SJSA1 (cell line): ENCODE data around the gene MSN. TPM values are rescaled to one million over a fixed set of nuclear protein-coding genes. Genes with fewer than 3 reads are reported as not detected.

Experiments used
- DNase-seq, 2 experiments: peaks; one replicate each; pipeline ENCODE4 v3.0.0-alpha.2; 2015 to 2020; ENCODE audit warnings: low spot score in 2 of 2, low read depth in 1 of 2
- H3K27ac ChIP-seq: fragments of 250-450 bp; sonication (Bioruptor Pico); 2 replicates; pipeline ENCODE4 v1.5.1; 2020; ENCODE audit warnings: mild to moderate bottlenecking, moderate library complexity
- H3K27me3 ChIP-seq: fragments of 250-450 bp; sonication (Bioruptor Pico); replicated peaks from 2 replicates; pipeline ENCODE4 v1.5.1; 2020; ENCODE audit warnings: mild to moderate bottlenecking, moderate library complexity
- H3K36me3 ChIP-seq: fragments of 250-450 bp; sonication (Bioruptor Pico); 2 replicates; pipeline ENCODE4 v1.5.1; 2020; ENCODE audit warnings: mild to moderate bottlenecking
- H3K4me1 ChIP-seq: fragments of 250-450 bp; sonication (Bioruptor Pico); replicated peaks from 2 replicates; pipeline ENCODE4 v1.6.1; 2021; ENCODE audit warnings: mild to moderate bottlenecking
- H3K4me3 ChIP-seq: fragments of 250-450 bp; sonication (Bioruptor Pico); 2 replicates; pipeline ENCODE4 v1.5.1; 2020; ENCODE audit warnings: mild to moderate bottlenecking
- H3K9me3 ChIP-seq: fragments of 250-450 bp; sonication (Bioruptor Pico); replicated peaks from 2 replicates; pipeline ENCODE4 v1.5.1; 2020; ENCODE audit warnings: mild to moderate bottlenecking
- total RNA-seq: library from RNA; depleted of rRNA; stranded (reverse); fragments of >200 nt; shearing (Covaris generic); gene quantifications from 2 replicates; pipeline ENCODE4 v1.2.3, GENCODE V29; 2014

Gene MSN
- total RNA-seq, 1 experiment from 2014 or later: 381 TPM

DNA sequence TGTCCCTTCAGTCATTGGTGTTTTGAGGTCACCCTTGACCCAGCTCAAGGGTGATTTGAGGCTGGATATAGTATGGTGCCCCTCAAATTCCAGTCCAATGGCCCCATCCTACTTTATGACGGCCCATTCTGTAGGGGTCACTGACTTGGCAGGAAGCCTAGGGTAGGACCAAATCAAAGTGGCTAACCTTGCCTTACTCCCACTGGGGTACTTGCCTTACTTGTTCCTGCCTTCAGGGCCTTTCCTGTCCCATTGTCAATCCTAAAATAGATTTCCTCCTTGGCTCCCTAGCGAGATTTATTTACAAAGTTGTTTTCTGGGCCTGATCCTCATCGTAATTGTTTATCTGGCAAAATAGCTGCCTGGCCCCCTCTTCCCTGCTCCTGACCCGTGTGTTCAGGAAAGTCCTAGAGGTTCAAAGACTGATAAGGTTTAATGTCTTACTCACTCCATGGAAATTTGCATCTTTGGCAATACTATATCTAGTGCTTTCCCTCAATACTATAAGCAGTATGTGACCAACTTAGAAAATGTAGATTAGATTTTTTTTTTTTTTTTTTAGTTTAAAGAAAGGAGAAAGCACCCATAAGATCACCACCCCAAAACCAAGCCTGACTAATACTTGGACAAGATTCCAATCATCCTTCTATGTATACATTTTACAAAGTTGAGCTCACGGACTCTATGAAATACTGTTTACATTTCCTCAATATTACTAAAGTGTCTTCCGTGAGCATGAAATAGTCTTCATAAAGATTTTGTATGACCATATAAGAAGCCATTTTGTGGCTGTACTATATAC is 44.8 kb downstream of the MSN start:
- no peak overlapping the region for H3K27ac ChIP-seq
- H3K9me3 ChIP-seq: no peaks in the 10 kb centered on the region
- H3K4me1 ChIP-seq: peaks cover 3% of the 10 kb centered on the region; the same call in 1 of the 2 replicates
- H3K4me3 ChIP-seq: no peak overlapping the region
- no peak for DNase-seq
- no peaks in the 10 kb centered on the region for H3K27me3 ChIP-seq
- peaks cover 12% of the 10 kb centered on the region for H3K36me3 ChIP-seq

DNA sequence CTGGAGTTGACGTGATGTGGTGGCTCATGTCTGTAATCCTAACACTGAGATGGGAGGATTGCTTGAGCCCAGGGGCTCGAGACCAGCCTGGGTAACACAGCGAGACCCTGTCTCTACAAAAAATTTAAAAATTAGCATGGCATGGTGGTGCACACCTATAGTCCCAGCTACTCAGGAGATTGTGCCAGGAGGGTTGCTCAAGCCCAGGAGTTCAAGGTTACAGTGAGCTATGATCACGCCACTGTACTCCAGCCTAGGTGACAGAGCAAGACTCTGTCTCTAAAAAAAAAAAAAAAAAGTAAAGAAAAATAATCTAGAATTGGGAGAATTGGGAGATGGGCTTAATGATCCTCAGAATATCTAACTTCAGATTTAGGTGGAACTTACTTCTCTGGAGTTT is 51.1 kb downstream of the MSN start:
- H3K9me3 ChIP-seq: no peaks in the 10 kb centered on the region
- peaks cover 45% of the 10 kb centered on the region for H3K36me3 ChIP-seq
- no peak overlapping the region for H3K27ac ChIP-seq
- H3K4me3 ChIP-seq: no peak overlapping the region
- DNase-seq: no peak
- no peaks in the 10 kb centered on the region for H3K27me3 ChIP-seq
- peaks cover 13% of the 10 kb centered on the region for H3K4me1 ChIP-seq

DNA sequence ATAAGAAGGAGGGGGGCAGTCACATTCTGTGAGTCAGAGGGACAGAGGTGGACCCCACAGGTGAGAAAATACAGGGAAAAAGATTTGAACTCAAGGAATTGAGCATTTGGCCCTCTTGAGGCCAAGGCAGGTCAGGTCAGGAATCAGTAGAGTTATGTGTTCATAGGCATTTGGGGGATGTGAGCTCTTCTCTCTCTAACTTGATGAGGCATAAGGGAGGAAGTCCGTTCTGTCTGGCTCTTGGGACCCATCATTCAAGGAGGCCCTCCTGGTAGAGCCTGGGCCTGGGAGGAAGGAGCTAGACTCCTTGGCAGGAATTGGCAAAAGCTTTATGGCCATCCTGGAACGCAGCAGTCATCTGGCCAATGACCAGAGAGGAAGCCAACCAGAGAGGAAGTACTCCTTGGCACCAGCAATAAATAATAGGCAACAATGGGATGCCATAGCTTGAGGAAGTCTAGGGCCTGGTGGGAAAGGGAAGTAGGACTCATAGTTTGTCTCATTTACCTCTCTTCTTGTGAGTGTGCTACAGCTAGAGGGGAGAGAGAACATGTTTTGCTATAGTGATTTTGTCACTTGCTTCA is 53.0 kb downstream of the MSN start:
- no peak for DNase-seq
- Histone ChIP-seq H3K27ac (no peak overlapping the region), H3K9me3 (no peaks in the 10 kb centered on the region), H3K4me1 (peaks cover 13% of the 10 kb centered on the region), H3K36me3 (peaks cover 45% of the 10 kb centered on the region), H3K4me3 (no peak overlapping the region), H3K27me3 (no peaks in the 10 kb centered on the region)

DNA sequence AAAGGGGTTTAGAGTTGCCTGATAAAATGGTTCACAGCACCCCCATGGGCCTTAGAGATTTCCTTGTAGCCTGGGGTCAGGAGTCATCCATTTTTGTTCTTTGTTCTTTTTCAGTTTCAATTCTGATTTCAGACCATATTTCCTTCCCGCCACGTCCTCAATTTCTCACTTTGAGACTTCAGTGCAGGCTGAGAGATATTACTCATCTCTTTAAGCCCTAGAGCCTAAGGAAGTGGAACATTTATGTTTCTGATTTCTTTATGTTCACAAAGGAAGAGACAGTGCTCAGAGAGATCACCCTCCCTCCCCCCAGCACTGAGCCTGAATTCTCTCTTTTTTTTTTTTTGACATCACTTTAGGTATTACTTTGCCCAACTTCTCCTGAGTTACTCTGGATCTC is 56.3 kb downstream of the MSN start:
- Histone ChIP-seq H3K9me3 (no peaks in the 10 kb centered on the region), H3K36me3 (peaks cover 35% of the 10 kb centered on the region), H3K27me3 (no peaks in the 10 kb centered on the region), H3K4me1 (peaks cover 13% of the 10 kb centered on the region), H3K27ac (no peak overlapping the region), H3K4me3 (no peak overlapping the region)
- DNase-seq: no peak

DNA sequence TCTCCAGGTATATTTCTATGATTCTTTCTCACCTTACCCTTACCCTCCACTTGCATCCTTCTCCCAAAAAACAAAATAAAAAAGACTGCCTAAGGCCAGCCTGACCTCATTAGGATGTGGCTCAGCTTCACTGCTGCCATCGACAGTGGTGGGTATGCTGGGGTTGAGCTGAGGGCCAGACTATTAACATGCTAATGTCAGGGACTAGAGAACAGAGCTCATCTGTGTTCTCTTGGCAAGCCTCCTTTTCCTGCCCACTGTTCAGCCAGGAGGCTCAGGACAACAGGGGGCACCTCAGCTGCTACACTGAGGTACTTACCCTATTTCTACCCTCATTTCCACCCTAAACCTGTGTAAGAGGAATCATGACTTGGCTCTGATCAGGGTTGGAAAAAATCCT is 59.3 kb downstream of the MSN start:
- Histone ChIP-seq H3K36me3 (peaks cover 40% of the 10 kb centered on the region), H3K27me3 (no peaks in the 10 kb centered on the region), H3K4me1 (peaks cover 11% of the 10 kb centered on the region), H3K4me3 (no peak overlapping the region), H3K9me3 (no peaks in the 10 kb centered on the region), H3K27ac (no peak overlapping the region)
- DNase-seq: no peak

DNA sequence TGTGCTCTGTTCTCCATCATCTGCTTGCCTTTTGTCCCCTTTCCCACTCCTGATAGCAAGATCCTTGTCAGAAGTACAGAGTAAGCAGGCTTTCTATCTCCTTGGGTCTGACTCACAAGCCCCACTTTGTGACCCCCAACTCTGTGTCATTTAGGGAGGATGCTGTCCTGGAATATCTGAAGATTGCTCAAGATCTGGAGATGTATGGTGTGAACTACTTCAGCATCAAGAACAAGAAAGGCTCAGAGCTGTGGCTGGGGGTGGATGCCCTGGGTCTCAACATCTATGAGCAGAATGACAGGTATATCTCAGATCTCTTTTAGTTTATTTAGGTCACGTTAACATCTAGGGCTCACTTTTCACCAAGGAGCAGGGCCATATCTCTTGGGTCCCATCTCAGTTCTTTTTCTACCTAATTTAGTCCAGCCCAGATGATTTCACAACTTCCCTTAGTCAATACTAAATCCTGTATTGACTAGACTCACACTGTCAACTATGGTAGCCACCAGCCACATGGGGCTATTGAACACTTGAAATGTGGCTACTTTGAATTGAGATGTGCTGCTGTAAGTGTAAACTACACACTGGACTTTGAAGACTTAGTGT is 64.3 kb downstream of the MSN start:
- H3K9me3 ChIP-seq: no peaks in the 10 kb centered on the region
- H3K27ac ChIP-seq: no peak overlapping the region
- no peaks in the 10 kb centered on the region for H3K27me3 ChIP-seq
- no peaks in the 10 kb centered on the region for H3K4me1 ChIP-seq
- peaks cover 74% of the 10 kb centered on the region for H3K36me3 ChIP-seq
- no peak for DNase-seq
- H3K4me3 ChIP-seq: no peak overlapping the region

DNA sequence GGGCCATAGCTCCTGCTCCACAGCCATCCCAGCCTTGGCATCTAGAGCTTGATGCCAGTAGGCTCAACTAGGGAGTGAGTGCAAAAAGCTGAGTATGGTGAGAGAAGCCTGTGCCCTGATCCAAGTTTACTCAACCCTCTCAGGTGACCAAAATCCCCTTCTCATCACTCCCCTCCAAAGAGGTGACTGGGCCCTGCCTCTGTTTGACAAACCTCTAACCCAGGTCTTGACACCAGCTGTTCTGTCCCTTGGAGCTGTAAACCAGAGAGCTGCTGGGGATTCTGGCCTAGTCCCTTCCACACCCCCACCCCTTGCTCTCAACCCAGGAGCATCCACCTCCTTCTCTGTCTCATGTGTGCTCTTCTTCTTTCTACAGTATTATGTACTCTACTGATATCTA is 73.5 kb downstream of the MSN start:
- H3K36me3 ChIP-seq: peaks cover 36% of the 10 kb centered on the region
- H3K27me3 ChIP-seq: no peaks in the 10 kb centered on the region
- DNase-seq: no peak
- no peaks in the 10 kb centered on the region for H3K9me3 ChIP-seq
- no peak overlapping the region for H3K4me3 ChIP-seq
- no peak overlapping the region for H3K27ac ChIP-seq
- H3K4me1 ChIP-seq: no peaks in the 10 kb centered on the region

DNA sequence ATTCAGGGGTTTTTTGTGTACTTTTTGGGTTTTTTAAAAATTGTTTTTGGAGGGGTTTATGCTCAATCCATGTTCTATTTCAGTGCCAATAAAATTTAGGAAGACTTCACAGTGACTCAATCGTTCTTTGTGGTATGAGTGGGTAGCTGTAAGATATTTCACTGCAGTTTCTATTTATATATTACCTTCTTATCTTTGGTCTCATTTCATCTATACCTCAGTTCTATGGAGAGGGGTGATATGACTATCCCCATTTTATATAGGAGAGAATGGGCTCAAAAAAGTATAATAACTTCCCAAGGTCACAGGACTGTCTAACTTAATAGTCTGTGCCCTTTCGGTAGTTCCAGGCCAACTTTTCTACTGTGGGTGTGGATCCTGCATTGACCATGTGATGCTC is 74.4 kb downstream of the MSN start:
- Histone ChIP-seq H3K36me3 (peaks cover 30% of the 10 kb centered on the region), H3K27ac (no peak overlapping the region), H3K4me3 (no peak overlapping the region), H3K4me1 (no peaks in the 10 kb centered on the region), H3K9me3 (no peaks in the 10 kb centered on the region), H3K27me3 (no peaks in the 10 kb centered on the region)
- DNase-seq: no peak

DNA sequence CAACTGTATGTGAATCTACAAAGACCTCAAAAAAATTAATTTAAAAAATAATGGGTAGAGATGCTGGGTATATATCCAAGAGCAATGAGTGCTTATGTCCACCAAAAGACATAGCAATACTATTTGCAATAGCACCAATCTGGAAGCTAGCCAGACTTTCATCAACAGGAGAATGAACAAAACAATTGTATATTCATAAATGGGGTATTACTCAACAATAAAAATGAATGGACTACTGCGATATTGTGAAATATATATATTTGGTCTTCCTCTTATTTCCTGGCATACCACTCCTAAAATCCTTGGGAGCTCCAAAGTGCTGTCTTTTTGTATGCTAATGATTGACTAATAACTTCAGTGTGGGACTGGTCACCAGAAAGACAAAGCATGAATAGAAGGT is 77.5 kb downstream of the MSN start:
- DNase-seq: no peak
- H3K4me3 ChIP-seq: no peak overlapping the region
- H3K9me3 ChIP-seq: no peaks in the 10 kb centered on the region
- no peak overlapping the region for H3K27ac ChIP-seq
- H3K4me1 ChIP-seq: no peaks in the 10 kb centered on the region
- H3K27me3 ChIP-seq: no peaks in the 10 kb centered on the region
- peaks cover 6% of the 10 kb centered on the region for H3K36me3 ChIP-seq

DNA sequence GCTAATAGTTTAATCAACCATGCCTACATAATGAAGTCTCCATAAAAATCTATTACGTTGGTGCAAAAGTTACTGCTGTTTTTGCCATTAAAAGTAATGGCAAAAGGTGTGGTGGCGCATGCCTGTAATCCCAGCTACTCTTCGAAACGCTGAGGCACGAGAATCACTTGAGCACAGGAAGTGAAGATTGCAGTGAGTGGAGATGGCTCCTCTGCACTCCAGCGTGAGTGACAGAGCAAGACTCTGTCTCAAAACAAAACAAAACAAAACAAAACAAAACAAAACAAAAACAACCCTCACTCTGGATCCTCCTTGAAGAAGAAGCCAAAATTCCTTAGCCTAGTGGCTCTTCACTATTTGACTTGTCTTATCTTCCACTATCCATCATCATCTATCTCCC is 78.0 kb downstream of the MSN start:
- no peak overlapping the region for H3K4me3 ChIP-seq
- H3K9me3 ChIP-seq: no peaks in the 10 kb centered on the region
- no peak for DNase-seq
- H3K36me3 ChIP-seq: peaks cover 6% of the 10 kb centered on the region
- H3K27ac ChIP-seq: no peak overlapping the region
- no peaks in the 10 kb centered on the region for H3K4me1 ChIP-seq
- no peaks in the 10 kb centered on the region for H3K27me3 ChIP-seq

DNA sequence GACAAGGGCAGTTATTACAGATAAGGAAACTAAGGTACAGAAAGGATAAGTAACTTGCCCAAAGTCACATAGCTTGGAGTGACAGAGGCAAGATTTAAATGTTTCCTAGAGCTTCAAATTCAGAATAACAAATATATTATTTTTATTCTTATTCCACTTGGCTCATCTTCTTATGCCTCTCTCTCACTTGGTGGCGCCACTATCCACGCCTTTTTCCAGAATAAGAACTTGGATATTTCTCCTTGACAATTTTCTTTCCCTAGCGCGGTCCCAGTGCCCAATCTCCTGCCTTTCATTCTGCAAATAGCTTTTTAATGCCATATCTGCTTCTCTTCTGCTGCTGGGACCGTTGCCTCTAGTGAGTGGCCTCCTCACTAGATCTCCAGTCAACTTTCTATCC is 78.5 kb downstream of the MSN start:
- no peaks in the 10 kb centered on the region for H3K9me3 ChIP-seq
- no peak for DNase-seq
- no peaks in the 10 kb centered on the region for H3K27me3 ChIP-seq
- no peaks in the 10 kb centered on the region for H3K4me1 ChIP-seq
- H3K27ac ChIP-seq: no peak overlapping the region
- H3K4me3 ChIP-seq: no peak overlapping the region
- peaks cover 6% of the 10 kb centered on the region for H3K36me3 ChIP-seq

DNA sequence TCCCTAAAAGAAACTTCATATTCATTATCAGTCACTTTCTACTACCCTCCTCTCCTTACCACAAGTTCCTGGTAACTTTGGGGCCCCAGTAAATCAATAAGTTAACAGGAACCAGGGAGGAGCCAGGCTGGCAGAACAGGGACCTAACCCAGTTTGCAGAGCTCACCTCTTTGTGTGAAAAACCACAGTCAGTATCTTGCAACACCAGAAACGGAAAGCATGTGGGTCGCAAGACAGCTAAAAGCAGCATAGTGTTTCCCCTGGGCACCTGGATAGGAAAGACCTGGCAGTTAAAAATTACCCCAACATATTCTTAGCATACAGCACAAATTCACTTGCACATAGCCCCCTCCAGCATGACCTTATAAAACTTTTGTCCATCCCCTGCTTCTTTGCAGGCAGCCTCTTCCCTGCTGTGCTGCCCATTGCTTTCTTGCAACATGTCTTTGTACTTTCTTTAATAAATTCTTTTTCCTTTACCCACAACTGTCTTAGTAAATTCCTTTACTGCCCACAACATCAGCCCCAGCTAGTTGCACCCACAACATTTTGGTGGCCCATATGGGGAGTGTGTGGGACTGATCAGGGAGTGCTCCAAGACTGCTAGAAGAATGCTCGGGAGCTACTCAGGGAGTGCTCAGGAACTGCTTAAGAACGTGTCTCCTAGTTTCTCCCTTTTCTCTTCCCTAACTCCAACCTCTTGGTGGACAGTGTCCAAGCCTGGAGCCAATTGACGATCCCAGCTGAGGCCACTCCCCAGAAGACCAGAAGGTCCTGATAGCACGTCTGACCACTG is 83.4 kb downstream of the MSN start:
- H3K27me3 ChIP-seq: no peaks in the 10 kb centered on the region
- no peak for DNase-seq

DNA sequence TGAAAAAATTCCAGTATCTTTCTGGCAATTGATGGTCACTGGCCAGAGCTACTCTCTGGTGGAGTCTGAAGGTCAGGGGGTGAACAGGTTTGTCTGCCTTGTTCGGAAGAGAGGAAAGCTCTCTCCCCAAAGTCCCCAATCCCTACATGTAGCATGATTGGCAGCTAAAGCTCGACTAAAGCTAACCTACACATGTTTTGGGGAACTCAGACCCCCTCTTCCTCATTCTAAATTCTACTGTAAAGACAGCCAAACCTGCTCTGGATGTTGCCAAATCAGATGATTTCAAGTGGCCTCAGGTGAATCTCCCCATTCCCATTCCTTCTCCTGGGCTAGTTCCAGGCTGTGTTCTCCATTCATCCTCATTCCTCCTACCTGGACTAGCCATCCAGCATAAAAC is 84.1 kb downstream of the MSN start:
- H3K4me3 ChIP-seq: no peak overlapping the region
- H3K27ac ChIP-seq: no peak overlapping the region
- no peaks in the 10 kb centered on the region for H3K27me3 ChIP-seq
- no peaks in the 10 kb centered on the region for H3K9me3 ChIP-seq
- DNase-seq: no peak
- no peaks in the 10 kb centered on the region for H3K4me1 ChIP-seq
- no peaks in the 10 kb centered on the region for H3K36me3 ChIP-seq

More for the DNA sequence above, 83.4 kb downstream of the MSN start:
- H3K27ac ChIP-seq: no peak overlapping the region
- H3K4me1 ChIP-seq: no peaks in the 10 kb centered on the region
- no peak overlapping the region for H3K4me3 ChIP-seq
- no peaks in the 10 kb centered on the region for H3K9me3 ChIP-seq
- no peaks in the 10 kb centered on the region for H3K36me3 ChIP-seq

DNA sequence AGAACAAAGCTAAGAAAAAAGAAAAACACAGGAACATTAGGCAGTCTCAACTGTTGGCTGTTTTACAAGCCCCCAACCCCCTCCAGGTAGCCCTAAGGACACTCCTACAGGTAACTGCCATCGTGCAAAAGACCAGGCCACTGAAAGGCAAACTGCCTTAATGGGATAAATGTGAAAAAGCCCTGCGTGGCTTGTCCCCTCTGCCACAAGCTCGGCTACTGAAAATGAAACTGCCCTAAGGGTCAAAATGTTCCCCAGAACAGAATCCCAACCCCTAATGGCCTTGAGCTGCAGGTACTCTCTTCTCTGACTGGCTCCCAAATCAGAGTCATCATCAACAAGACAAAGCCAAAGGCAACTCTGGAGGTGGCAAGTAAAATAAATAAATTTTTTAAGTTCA is 84.8 kb downstream of the MSN start:
- Histone ChIP-seq H3K9me3 (no peaks in the 10 kb centered on the region), H3K4me3 (no peak overlapping the region), H3K4me1 (no peaks in the 10 kb centered on the region), H3K36me3 (no peaks in the 10 kb centered on the region), H3K27ac (no peak overlapping the region), H3K27me3 (no peaks in the 10 kb centered on the region)
- no peak for DNase-seq
